Endodermal cell (in vitro differentiated cells): ENCODE measurements around the gene DIPK1B. TPM values are rescaled to one million over a fixed set of nuclear protein-coding genes. Genes with fewer than 3 reads are reported as not detected.

Experiments
- DNase-seq: peaks from one replicate; pipeline ENCODE4 v3.0.0-alpha.2; 2017
- H3K27ac ChIP-seq: 2 replicates; pipeline ENCODE4 v1.5.1; 2013; ENCODE audit warnings: mild to moderate bottlenecking, low read depth, low read length, moderate library complexity
- H3K27me3 ChIP-seq: 2 replicates; pipeline ENCODE4 v1.6.1; 2013; ENCODE audit warnings: mild to moderate bottlenecking, low read length, moderate library complexity; ENCODE audit not compliant: insufficient read depth, control insufficient read depth, poor library complexity, severe bottlenecking
- H3K36me3 ChIP-seq: 2 replicates; pipeline ENCODE4 v1.7.0; 2013; ENCODE audit warnings: mild to moderate bottlenecking, low read length, moderate library complexity; ENCODE audit not compliant: control insufficient read depth, insufficient read depth
- H3K4me1 ChIP-seq: one replicate; pipeline ENCODE4 v1.7.0; 2013; ENCODE audit warnings: low read length; ENCODE audit not compliant: control insufficient read depth, insufficient read depth
- H3K4me3 ChIP-seq: 2 replicates; pipeline ENCODE4 v1.5.1; 2013; ENCODE audit warnings: mild to moderate bottlenecking, low read length, moderate library complexity
- H3K9ac ChIP-seq: 2 replicates; pipeline ENCODE4 v1.6.1; 2013; ENCODE audit warnings: mild to moderate bottlenecking, low read length, moderate library complexity; ENCODE audit not compliant: poor library complexity, severe bottlenecking; ENCODE audit errors: extremely low read depth
- H3K9me3 ChIP-seq: 2 replicates; pipeline ENCODE4 v1.6.1; 2013; ENCODE audit warnings: mild to moderate bottlenecking, low read length, moderate library complexity; ENCODE audit not compliant: control insufficient read depth
- H3K27ac Mint-ChIP-seq: 2 replicates; pipeline ENCODE4 v1.8.0; 2020; ENCODE audit warnings: mixed read lengths
- H3K27me3 Mint-ChIP-seq: 2 replicates; pipeline ENCODE4 v1.8.0; 2021; ENCODE audit warnings: mild to moderate bottlenecking, mixed read lengths; ENCODE audit not compliant: insufficient read depth
- H3K36me3 Mint-ChIP-seq: 2 replicates; pipeline ENCODE4 v1.8.0; 2020; ENCODE audit warnings: low read depth, mixed read lengths
- H3K4me1 Mint-ChIP-seq: 2 replicates; pipeline ENCODE4 v1.8.0; 2020; ENCODE audit warnings: mixed read lengths
- H3K4me3 Mint-ChIP-seq: 2 replicates; pipeline ENCODE4 v1.8.0; 2020; ENCODE audit warnings: mild to moderate bottlenecking, moderate library complexity, mixed read lengths
- H3K9me3 Mint-ChIP-seq: 2 replicates; pipeline ENCODE4 v1.8.0; 2020; ENCODE audit warnings: mild to moderate bottlenecking, mixed read lengths
- CTCF ChIP-seq: fragments of 200-600 bp; sonication (generic); conservative IDR thresholded peaks from 2 replicates; pipeline ENCODE4 v1.5.0; 2021; ENCODE audit warnings: antibody characterized with exemption, mild to moderate bottlenecking
- WGBS, 2 experiments: methylation state at CpG; one replicate each; pipeline versions ENCODE4 v1.1.5 to v1.1.7; 2013; ENCODE audit warnings: missing lambda C conversion rate in 2 of 2, mixed read lengths in 1 of 2; ENCODE audit not compliant: insufficient coverage in 1 of 2, insufficient read length in 1 of 2; 5-methylcytosine and 5-hydroxymethylcytosine counted together
- total RNA-seq, 2 donors: library from RNA; stranded (reverse); fragmentation: NEBNext Ultra II Directional in 1 of 2; extraction: Animal tissue kit (Norgen Biotek cat#: 25700) in 1 of 2; gene quantifications; 2 replicates in 1 of 2; 3 replicates in 1 of 2; pipeline ENCODE4 v1.2.1, GENCODE V29; 2021

Gene DIPK1B
- total RNA-seq, 2 donors from 2014 or later = 35.1 to 45.4 TPM

GRCh38 chr9:136748666-136749611, 36.6 kb downstream of the DIPK1B start:
- Histone ChIP-seq H3K27me3 (no peaks in the 10 kb centered on the region), H3K9ac (no peak overlapping the region), H3K4me3 (no peak overlapping the region), H3K9me3 (peaks cover 15% of the 10 kb centered on the region), H3K27ac (no peak overlapping the region), H3K36me3 (no peaks in the 10 kb centered on the region), H3K4me1 (no peaks in the 10 kb centered on the region)
- DNase-seq = no peak
- WGBS, 2 experiments = 90 to 94% methylated on average over 15 to 21 of the region's 21 CpGs
- Mint-ChIP-seq H3K27ac (no peak overlapping the region), H3K27me3 (peaks cover 18% of the 10 kb centered on the region), H3K9me3 (peaks cover 20% of the 10 kb centered on the region), H3K4me1 (no peaks in the 10 kb centered on the region), H3K36me3 (no peaks in the 10 kb centered on the region), H3K4me3 (no peak overlapping the region)
- no peak for TF ChIP-seq CTCF

DNA sequence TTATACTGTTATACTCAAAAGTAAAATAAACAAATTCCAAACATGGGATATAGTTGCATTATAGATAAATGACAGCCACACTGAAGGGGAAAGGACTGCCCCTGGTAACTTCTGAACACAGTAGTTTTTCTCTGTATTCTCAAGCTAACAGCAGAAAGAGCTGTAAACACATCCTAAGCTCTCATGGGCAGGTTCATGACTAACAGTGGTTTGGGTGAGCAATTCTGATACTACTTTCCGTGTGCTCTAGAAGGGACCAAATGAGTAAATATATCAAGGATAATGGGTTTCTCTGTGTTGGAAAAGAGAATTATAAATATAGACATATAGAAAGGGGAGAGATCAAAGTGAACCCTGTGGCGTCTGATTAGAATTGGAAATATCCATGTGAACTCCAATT, 38.2 kb downstream of the DIPK1B start:
- Mint-ChIP-seq H3K27me3 (peaks cover 18% of the 10 kb centered on the region), H3K36me3 (peaks cover 2% of the 10 kb centered on the region), H3K4me1 (no peaks in the 10 kb centered on the region), H3K9me3 (peaks cover 23% of the 10 kb centered on the region), H3K4me3 (no peak overlapping the region), H3K27ac (no peak overlapping the region)
- no peak for TF ChIP-seq CTCF
- Histone ChIP-seq H3K27ac (no peak overlapping the region), H3K9me3 (peaks cover 15% of the 10 kb centered on the region), H3K4me1 (no peaks in the 10 kb centered on the region), H3K27me3 (no peaks in the 10 kb centered on the region), H3K9ac (no peak overlapping the region), H3K36me3 (no peaks in the 10 kb centered on the region), H3K4me3 (no peak overlapping the region)
- 83 to 86% methylated on average over 2 of the region's 2 CpGs for WGBS, 2 experiments
- no peak for DNase-seq

GRCh38 chr9:136751244-136751643, 38.9 kb downstream of the DIPK1B start:
- H3K9me3 Mint-ChIP-seq = peaks cover 31% of the 10 kb centered on the region

More at GRCh38 chr9:136751244-136751643, 38.9 kb downstream of the DIPK1B start:
- WGBS, 2 experiments = 85 to 100% methylated on average over 1 of the region's 1 CpG
- H3K4me3 Mint-ChIP-seq = no peak overlapping the region
- Histone ChIP-seq H3K27me3 (no peaks in the 10 kb centered on the region), H3K27ac (no peak overlapping the region), H3K36me3 (no peaks in the 10 kb centered on the region), H3K4me1 (no peaks in the 10 kb centered on the region), H3K9ac (no peak overlapping the region), H3K9me3 (peaks cover 15% of the 10 kb centered on the region), H3K4me3 (no peak overlapping the region)
- peaks cover 18% of the 10 kb centered on the region for H3K27me3 Mint-ChIP-seq
- H3K4me1 Mint-ChIP-seq = no peaks in the 10 kb centered on the region
- TF ChIP-seq CTCF = no peak
- no peak for DNase-seq
- peaks cover 2% of the 10 kb centered on the region for H3K36me3 Mint-ChIP-seq
- no peak overlapping the region for H3K27ac Mint-ChIP-seq
